ENCODE measurements around the gene WDR91.
"Not testable (repeated sequence)": the region's sequence is repeated elsewhere in the genome, so short reads cannot be mapped to it uniquely, and the experiment has no call there.

The WDR91 gene

GRCh38 chr7:135233570-135233969, 22.2 kb upstream of the WDR91 start, which contains the start of gene STRA8:
TSS of gene STRA8 (plus strand) at chr7:135233838. CDS start at chr7:135240525, 6,687 bp downstream.
- no peak for DNase-seq (ENCODE audit: low spot score)

DNA sequence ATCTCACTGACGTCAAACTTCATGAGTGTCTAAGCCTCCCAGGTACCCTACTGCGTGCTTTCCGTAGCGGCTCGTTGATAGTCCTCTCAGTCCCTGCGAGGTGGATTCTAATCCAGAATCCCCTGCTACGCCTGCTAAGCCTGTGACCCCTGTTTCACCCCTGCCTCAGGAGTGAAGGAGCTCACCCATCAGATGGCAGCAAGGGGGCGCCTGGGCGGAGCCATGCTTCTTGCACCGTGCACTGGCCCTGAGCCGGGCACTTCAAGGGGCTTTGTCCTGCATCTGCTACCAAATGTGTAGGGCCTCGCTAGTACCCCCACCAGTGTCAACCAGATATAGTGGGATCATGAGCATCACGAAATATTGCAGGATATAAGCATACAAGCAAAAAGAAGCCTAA, 21.4 kb upstream of the WDR91 start:
- DNase-seq (ENCODE audit: low spot score) = no peak

- DNase-seq (ENCODE audit: low spot score) = no peak
Measured at GRCh38 chr7:135232087-135232486, 20.8 kb upstream of the WDR91 start.

DNA sequence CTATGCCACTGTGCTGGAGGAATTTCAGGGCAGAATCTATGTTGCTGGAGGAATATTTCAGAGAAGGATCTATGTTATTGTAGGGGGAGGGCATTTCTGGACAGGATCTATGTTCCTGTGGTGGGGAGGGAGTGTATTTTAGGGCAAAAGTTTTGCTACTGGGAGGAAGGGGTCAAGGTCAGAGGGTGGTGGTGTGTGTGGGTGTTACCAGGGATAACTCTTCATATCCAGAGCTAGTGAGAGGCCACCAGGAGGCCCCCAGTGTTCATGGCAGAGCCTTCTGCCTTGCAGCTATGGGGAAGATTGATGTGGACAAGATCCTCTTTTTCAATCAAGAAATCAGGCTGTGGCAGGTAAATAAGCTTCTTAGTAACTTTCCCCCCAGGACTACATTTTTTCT, 20.4 kb upstream of the WDR91 start:
- DNase-seq (ENCODE audit: low spot score) = no peak

DNA sequence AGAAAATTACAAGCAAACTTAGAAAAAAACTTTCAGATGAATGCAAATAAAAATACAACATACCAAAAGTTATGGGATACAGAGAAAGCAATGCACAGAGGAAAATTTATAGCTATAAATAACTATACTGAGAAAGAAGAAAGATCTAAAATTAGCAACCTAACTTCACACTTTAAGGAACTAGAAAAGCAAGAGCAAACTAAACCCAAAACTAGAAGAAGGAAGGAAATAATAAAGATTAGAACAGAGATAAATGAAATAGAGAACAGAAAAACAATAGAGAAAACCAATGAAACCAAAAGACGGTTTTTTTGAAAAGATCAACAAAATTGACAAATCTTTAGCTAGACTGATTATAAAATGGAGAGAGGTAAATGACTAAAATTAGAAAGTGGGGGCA, 12.7 kb upstream of the WDR91 start:
- no peak for DNase-seq (ENCODE audit: low spot score)

- no peak for DNase-seq (ENCODE audit: low spot score)
Measured at GRCh38 chr7:135217645-135218509, 6.6 kb upstream of the WDR91 start.

DNA sequence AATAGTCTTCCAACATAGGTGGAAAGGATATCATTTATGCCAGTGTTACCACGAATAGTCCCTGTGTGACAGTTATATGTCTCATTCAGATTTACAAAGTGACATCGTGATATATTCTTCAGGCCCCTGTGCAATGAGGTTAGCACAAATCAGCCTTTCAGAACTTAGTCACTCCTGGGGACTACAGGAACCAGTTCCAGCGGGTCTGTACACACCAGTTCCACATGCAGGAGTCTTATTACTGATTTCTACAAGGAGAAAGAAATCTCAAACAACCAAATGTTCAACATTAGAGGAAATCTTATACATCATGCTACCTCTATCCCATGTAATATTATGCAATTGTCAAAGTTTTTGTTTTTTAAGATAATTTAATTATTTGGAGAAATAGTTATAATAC, 4.4 kb upstream of the WDR91 start:
- no peak for DNase-seq (ENCODE audit: low spot score)

- no peak for DNase-seq (ENCODE audit: low spot score)
Measured at GRCh38 chr7:135215180-135215579, 3.9 kb upstream of the WDR91 start.

- DNase-seq (ENCODE audit: low spot score) = no peak
Measured at GRCh38 chr7:135213831-135214230, 2.5 kb upstream of the WDR91 start.

DNA sequence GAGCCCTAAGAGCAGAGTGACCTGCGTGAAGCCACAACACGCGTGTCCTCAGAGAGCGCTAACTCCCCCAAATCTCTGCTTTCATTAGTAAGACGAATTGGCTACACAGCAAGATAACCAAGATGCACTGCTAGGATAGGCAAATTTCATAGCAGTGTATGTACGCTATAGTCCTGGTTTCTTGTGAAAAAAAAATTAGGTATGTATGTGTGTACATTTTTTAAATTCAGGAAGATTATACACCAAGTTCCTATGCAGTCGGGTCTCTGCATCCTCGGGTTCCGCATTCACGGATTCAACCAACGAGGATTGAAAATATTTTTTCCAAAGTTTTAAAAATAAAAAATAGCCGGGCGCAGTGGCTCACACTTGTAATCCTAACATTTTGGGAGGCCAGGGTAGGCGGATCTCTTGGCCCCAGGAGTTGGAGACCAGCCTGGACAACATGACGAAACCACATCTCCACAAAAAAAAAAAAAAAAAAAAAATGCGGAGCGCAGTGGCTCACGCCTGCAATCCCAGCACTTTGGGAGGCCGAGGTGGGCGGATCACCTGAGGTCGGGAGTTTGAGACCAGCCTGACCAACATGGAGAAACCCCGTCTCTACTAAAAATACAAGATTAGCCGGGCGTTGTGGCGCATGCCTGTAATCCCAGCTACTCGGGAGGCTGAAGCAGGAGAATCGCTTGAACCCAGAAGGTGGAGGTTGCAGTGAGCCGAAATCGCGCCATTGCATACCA, 790 bp upstream of the WDR91 start:
- not testable (repeated sequence) for DNase-seq (ENCODE audit: low spot score)

- no peak for DNase-seq (ENCODE audit: low spot score)
Measured at GRCh38 chr7:135210888-135211178, 493 bp downstream of the WDR91 start.

- no peak for DNase-seq (ENCODE audit: low spot score)
Measured at GRCh38 chr7:135209225-135209834, 2.0 kb downstream of the WDR91 start.

DNA sequence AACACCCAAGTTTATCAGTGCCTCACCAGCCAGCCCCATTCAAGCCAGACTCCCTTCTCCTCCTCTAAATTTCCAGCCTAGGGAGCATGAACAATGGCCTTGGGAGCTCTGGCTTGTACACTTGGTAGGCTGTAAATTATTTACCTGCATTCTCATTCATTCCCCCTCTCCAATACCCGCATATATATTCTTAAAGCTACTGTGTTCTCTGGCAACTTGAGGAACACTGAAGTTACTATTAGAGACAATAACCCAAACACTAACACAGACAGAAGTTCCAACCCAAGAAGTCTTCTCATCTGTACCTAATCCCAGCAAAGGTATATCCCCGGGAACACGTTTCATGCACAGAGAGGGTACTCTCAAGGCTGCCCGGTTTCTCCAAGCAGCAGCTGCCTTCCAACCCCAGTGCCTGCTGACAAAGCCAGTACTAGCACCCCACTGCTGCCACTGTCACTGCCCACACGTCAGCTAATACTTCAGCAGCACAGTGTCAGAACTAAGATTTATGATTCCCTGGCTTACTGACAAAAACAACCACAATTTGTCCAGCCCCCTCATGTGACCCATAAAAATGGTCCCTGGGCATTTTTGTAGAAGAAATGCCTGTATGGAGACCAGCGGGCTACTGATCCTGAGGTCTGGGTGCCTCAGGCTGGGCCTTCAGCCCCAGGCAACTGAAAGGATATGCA, 3.1 kb downstream of the WDR91 start:
- no peak for DNase-seq (ENCODE audit: low spot score)

GRCh38 chr7:135207406-135208101, 3.8 kb downstream of the WDR91 start:
- no peak for DNase-seq (ENCODE audit: low spot score)

- DNase-seq (ENCODE audit: low spot score) = no peak
Measured at GRCh38 chr7:135206941-135207391, 4.4 kb downstream of the WDR91 start.

DNA sequence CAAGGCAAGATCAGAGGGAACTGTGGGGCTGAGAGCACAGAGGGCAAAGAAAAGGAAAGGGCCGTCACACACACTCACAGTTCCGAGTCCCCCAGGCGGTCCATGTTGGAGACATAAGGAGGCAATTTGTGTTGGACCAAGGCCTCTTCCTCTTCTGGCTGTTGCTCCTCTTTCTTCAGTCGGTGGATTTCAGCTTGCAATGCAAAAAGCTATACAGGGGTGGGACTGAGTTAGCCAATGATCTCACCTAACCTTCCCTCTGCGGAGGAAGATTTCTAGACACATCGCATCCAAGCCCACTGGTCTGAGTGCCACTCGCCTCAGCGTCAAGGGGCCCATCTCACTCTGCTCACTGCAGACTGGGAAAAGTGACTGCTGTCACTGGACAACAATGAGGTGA, 5.5 kb downstream of the WDR91 start:
- DNase-seq (ENCODE audit: low spot score) = no peak

- DNase-seq (ENCODE audit: low spot score) = no peak
Measured at GRCh38 chr7:135204876-135205275, 6.5 kb downstream of the WDR91 start.

DNA sequence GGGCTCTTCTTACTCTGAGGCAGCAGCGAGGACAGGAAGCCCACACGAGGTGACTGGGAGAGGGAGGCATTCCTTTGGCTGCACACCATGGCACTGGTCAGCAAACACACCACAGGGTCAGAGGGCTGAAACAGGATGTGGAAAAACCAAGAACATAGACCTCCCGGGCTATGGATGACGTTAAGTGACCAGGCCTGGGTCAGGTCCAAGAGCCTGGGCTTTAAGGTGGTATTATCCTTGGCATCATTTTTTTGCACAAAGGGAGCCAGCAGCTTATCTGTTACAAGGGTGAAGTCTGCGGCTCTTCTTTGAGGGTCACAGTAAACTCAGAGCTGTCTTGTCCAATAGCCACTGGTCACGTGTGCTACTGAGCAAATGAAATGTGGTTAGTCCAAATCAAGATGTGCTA, 7.0 kb downstream of the WDR91 start:
- no peak for DNase-seq (ENCODE audit: low spot score)

DNA sequence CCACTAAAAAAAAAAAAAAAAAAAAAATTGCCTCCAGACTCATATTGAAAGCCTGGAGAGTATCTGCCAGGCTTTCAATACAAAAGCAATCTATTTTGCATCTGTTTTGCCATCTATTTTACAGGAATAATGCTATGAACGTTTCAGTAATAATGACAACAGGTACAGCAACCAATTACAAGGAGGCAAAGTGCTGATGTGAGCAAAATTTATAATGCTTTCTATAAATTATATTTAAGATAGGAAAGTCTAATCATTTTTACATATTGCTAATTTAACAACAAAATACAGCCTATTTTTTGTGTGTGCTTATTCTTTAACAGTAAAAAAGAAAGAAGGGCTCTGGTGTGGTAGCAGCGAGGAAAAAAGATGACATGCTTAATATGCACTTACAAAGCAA, 10.0 kb downstream of the WDR91 start:
- DNase-seq (ENCODE audit: low spot score) = no peak

DNA sequence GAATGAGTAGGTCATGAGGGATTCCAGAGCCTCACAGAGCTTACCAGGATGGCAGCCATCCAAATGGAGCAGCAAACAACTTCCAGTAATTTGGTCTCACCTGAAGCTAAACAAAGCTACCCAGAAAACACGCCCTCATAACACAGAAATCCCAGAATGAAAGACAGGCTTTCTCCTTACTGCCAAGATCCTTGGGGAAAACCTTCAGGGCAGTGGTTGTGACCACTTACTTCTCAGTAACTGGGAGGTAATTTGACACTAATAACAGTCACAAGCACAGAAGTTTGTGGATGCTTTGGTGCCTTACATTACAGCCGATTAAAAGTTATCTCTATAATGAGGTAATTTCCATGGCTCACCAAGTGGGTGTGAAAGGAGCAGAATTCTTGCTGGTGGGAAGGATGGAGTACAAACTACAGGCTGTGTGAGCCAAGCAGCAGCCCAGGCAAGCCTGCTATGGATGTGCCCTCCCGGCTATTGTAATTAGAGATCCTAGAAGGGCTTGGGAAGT, 10.4 kb downstream of the WDR91 start:
- DNase-seq (ENCODE audit: low spot score) = no peak

- no peak for DNase-seq (ENCODE audit: low spot score)
Measured at GRCh38 chr7:135199439-135199838, 11.9 kb downstream of the WDR91 start.

Data from putamen (tissue), 1 donor.